B cell (primary cell): Measurements from ENCODE around the gene CNGA2.

Source experiments
- EZH2 ChIP-seq: IDR thresholded peaks from 2 replicates; pipeline ENCODE4 v1.6.1; 2012; ENCODE audit warnings: borderline replicate concordance, low read depth, mild to moderate bottlenecking, moderate library complexity, low read length; ENCODE audit not compliant: insufficient read depth, poor library complexity, severe bottlenecking
- TF ChIP-seq, protein P1 (sequence below): fragments of 200-600 bp; IDR thresholded peaks from one replicate; pipeline ENCODE4 v1.8.0; 2022; ENCODE audit warnings: antibody characterized with exemption, mild to moderate bottlenecking

DNA sequence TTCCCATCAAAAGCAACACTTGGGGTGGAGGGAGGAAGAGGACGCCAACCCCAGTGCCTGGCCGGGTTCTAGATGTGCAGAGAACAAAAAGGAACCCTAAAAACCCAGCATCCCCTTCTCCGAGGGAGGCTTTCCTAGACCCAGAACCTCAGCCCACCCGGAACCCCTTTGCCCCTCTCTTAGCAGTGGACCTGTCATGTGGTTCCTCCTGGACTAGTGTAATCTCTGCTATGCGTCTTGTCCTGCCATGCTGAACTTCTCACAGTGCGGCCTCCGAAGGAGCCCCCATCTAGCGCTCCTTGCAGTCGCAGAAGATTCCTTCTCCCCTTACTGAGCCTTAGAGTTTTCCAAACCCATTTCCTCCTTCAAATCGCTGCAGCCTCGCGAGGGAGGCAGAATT lies 40.4 kb upstream of the CNGA2 start:
- TF ChIP-seq, protein P1, sequence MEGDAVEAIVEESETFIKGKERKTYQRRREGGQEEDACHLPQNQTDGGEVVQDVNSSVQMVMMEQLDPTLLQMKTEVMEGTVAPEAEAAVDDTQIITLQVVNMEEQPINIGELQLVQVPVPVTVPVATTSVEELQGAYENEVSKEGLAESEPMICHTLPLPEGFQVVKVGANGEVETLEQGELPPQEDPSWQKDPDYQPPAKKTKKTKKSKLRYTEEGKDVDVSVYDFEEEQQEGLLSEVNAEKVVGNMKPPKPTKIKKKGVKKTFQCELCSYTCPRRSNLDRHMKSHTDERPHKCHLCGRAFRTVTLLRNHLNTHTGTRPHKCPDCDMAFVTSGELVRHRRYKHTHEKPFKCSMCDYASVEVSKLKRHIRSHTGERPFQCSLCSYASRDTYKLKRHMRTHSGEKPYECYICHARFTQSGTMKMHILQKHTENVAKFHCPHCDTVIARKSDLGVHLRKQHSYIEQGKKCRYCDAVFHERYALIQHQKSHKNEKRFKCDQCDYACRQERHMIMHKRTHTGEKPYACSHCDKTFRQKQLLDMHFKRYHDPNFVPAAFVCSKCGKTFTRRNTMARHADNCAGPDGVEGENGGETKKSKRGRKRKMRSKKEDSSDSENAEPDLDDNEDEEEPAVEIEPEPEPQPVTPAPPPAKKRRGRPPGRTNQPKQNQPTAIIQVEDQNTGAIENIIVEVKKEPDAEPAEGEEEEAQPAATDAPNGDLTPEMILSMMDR, result no peak
- TF ChIP-seq EZH2, result no peak
